PC-3 (cell line): ENCODE results near the gene PDF. TPM values are rescaled to one million over a fixed set of nuclear protein-coding genes. Genes with fewer than 3 reads are reported as not detected.

ENCODE experiments used
- ATAC-seq: fragments of 200-7000 bp; cut with Tn5 transposase; 2 replicates; pipeline ENCODE4 v1.9.1; 2020; ENCODE audit warnings: mild to moderate bottlenecking, moderate library complexity
- BruUV-seq: library from RNA; stranded (reverse); fragments of 400-500 nt; replicated peaks from 2 replicates; lab custom pipeline; 2021; lab: Mats Ljungman, UMichigan
- CTCF ChIA-PET: fragments of 300-600 bp; sonication (Branson Sonifier 250); formaldehyde crosslinking; loops from one replicate; lab custom pipeline; 2022; ENCODE audit warnings: antibody characterized with exemption; lab: Charles Lee
- POLR2A ChIA-PET: fragments of 300-600 bp; sonication (Branson Sonifier 250); formaldehyde crosslinking; loops from one replicate; lab custom pipeline; 2022; ENCODE audit warnings: antibody characterized with exemption; ENCODE audit not compliant: unreplicated experiment; lab: Charles Lee
- DNase-seq: peaks from one replicate; pipeline ENCODE4 v3.0.0-alpha.2; 2015
- H2AFZ ChIP-seq: fragments of 300-600 bp; sonication (generic); 2 replicates; pipeline ENCODE4 v1.6.0; 2016; ENCODE audit warnings: antibody characterized with exemption, low read length
- H3F3A ChIP-seq: fragments of 300-600 bp; sonication (generic); one replicate; pipeline ENCODE4 v1.6.0; 2017; ENCODE audit warnings: antibody characterized with exemption, low read length, control low read depth, mild to moderate bottlenecking; ENCODE audit not compliant: unreplicated experiment
- H3K27ac ChIP-seq: fragments of 300-600 bp; sonication (generic); 2 replicates; pipeline ENCODE4 v1.5.1; 2016; ENCODE audit warnings: mild to moderate bottlenecking, low read length
- H3K27me3 ChIP-seq: fragments of 300-600 bp; sonication (generic); 2 replicates; pipeline ENCODE4 v1.6.1; 2016; ENCODE audit warnings: low read length, mixed read lengths
- H3K36me3 ChIP-seq: fragments of 300-600 bp; sonication (generic); 2 replicates; pipeline ENCODE4 v1.6.1; 2016; ENCODE audit warnings: low read depth, mixed run types, low read length, mixed read lengths
- H3K4me1 ChIP-seq: fragments of 300-600 bp; sonication (generic); 2 replicates; pipeline ENCODE4 v1.5.1; 2016; ENCODE audit warnings: low read length; ENCODE audit not compliant: insufficient read depth
- H3K4me2 ChIP-seq: fragments of 300-600 bp; sonication (generic); 2 replicates; pipeline ENCODE4 v1.6.0; 2016; ENCODE audit warnings: low read length
- H3K4me3 ChIP-seq: fragments of 300-600 bp; sonication (generic); 2 replicates; pipeline ENCODE4 v1.5.1; 2016; ENCODE audit warnings: mild to moderate bottlenecking, low read length, mixed read lengths
- H3K79me2 ChIP-seq: fragments of 300-600 bp; sonication (generic); 2 replicates; pipeline ENCODE4 v1.6.1; 2017; ENCODE audit warnings: low read length, mixed read lengths
- H3K9ac ChIP-seq: fragments of 300-600 bp; sonication (generic); 2 replicates; pipeline ENCODE4 v1.6.0; 2016; ENCODE audit warnings: mild to moderate bottlenecking, low read length
- H3K9me2 ChIP-seq: fragments of 300-600 bp; sonication (generic); replicated peaks from 2 replicates; pipeline ENCODE4 v1.6.1; 2016; ENCODE audit warnings: mixed run types, low read length, mixed read lengths
- H3K9me3 ChIP-seq: fragments of 300-600 bp; sonication (generic); 2 replicates; pipeline ENCODE4 v1.6.1; 2016; ENCODE audit warnings: low read length, mixed read lengths
- H4K20me1 ChIP-seq: fragments of 300-600 bp; sonication (generic); 2 replicates; pipeline ENCODE4 v1.6.1; 2016; ENCODE audit warnings: low read length, mixed read lengths
- CTCF ChIP-seq: fragments of 300-600 bp; sonication (generic); conservative IDR thresholded peaks from 2 replicates; pipeline ENCODE4 v1.5.1; 2017; ENCODE audit warnings: antibody characterized with exemption, low read depth, mild to moderate bottlenecking, low read length
- EZH2 ChIP-seq: fragments of 300-600 bp; sonication (generic); IDR thresholded peaks from one replicate; pipeline ENCODE4 v1.6.1; 2017; ENCODE audit warnings: antibody characterized with exemption, mild to moderate bottlenecking, low read length; ENCODE audit not compliant: unreplicated experiment
- EZH2phosphoT487 ChIP-seq: fragments of 300-600 bp; sonication (generic); IDR thresholded peaks from 2 replicates; pipeline ENCODE4 v1.6.1; 2018; ENCODE audit warnings: mild to moderate bottlenecking, antibody characterized with exemption, low read length, borderline replicate concordance
- intact Hi-C: fragments of 100-400 bp; cut with micrococcal nuclease; formaldehyde crosslinking; loops from 2 replicates; pipeline ENCODE4 v1.9.0; 2023
- total RNA-seq: library from RNA; depleted of rRNA; stranded (reverse); fragments of >200 nt; gene quantifications from 2 replicates; pipeline ENCODE4 v1.2.3, GENCODE V29; 2014

PDF gene
- total RNA-seq, 1 experiment from 2014 or later: 30.6 TPM

- BruUV-seq: no TSS peak
- H3K4me1 ChIP-seq: no peaks in the 10 kb centered on the region
- no peak overlapping the region for H3K4me2 ChIP-seq
- H3K9ac ChIP-seq: no peak overlapping the region
- no peak overlapping the region for H3K27ac ChIP-seq
- no peaks in the 10 kb centered on the region for H3F3A ChIP-seq
- peaks cover 14% of the 10 kb centered on the region; the same call in 1 of the 2 replicates for H3K36me3 ChIP-seq
- H2AFZ ChIP-seq: no peak overlapping the region
- DNase-seq: no peak
- no peaks in the 10 kb centered on the region for H3K9me2 ChIP-seq
- no peaks in the 10 kb centered on the region for H3K9me3 ChIP-seq
- intact Hi-C loops: no loop called here
- ChIA-PET CTCF (no interaction called here), POLR2A (no interaction called here)
- no peak overlapping the region for H3K4me3 ChIP-seq
- ATAC-seq: no peak
- H3K27me3 ChIP-seq: no peaks in the 10 kb centered on the region
- peaks cover 32% of the 10 kb centered on the region for H3K79me2 ChIP-seq
- no peaks in the 10 kb centered on the region for H4K20me1 ChIP-seq
- TF ChIP-seq EZH2phosphoT487 (no peak), EZH2 (no peak), CTCF (no peak)
Measured at GRCh38 chr16:69315486-69316311, 14.7 kb downstream of the PDF start.

- Histone ChIP-seq H3K9me3 (no peaks in the 10 kb centered on the region), H3F3A (no peaks in the 10 kb centered on the region), H3K4me3 (no peak overlapping the region), H3K27me3 (no peaks in the 10 kb centered on the region), H3K4me1 (no peaks in the 10 kb centered on the region), H3K27ac (no peak overlapping the region), H3K9me2 (no peaks in the 10 kb centered on the region), H3K9ac (no peak overlapping the region), H3K36me3 (peaks cover 14% of the 10 kb centered on the region; the same call in 1 of the 2 replicates), H3K79me2 (peaks cover 32% of the 10 kb centered on the region), H4K20me1 (no peaks in the 10 kb centered on the region), H3K4me2 (no peak overlapping the region), H2AFZ (no peak overlapping the region)
- BruUV-seq: no TSS peak
- DNase-seq: no peak
- CTCF ChIA-PET: interaction anchor here (0.6 kb wide), 1 partner anchor 381 kb away, joined by 4 read pairs; no protein-coding TSS in a partner anchor
- POLR2A ChIA-PET: no interaction called here
- intact Hi-C loops: no loop called here
- ATAC-seq: no peak
- no peak for TF ChIP-seq EZH2
- TF ChIP-seq EZH2phosphoT487: no peak
- TF ChIP-seq CTCF: no peak
Measured at GRCh38 chr16:69314534-69314933, 15.9 kb downstream of the PDF start.

- Histone ChIP-seq H3F3A (no peaks in the 10 kb centered on the region), H3K4me3 (no peak overlapping the region), H3K9me3 (no peaks in the 10 kb centered on the region), H3K27ac (no peak overlapping the region), H2AFZ (no peak overlapping the region), H3K9ac (no peak overlapping the region), H3K27me3 (no peaks in the 10 kb centered on the region), H3K4me2 (no peak overlapping the region), H3K79me2 (peaks cover 32% of the 10 kb centered on the region), H3K9me2 (no peaks in the 10 kb centered on the region), H3K36me3 (peaks cover 9% of the 10 kb centered on the region; the same call in 1 of the 2 replicates), H4K20me1 (no peaks in the 10 kb centered on the region), H3K4me1 (no peaks in the 10 kb centered on the region)
- CTCF ChIA-PET: no interaction called here
- no peak for DNase-seq
- no TSS peak for BruUV-seq
- intact Hi-C loops: no loop called here
- TF ChIP-seq CTCF: no peak
- no peak for TF ChIP-seq EZH2
- no peak for TF ChIP-seq EZH2phosphoT487
- no peak for ATAC-seq
- POLR2A ChIA-PET: no interaction called here
Measured at GRCh38 chr16:69313469-69313868, 16.9 kb downstream of the PDF start.
